IMR-90 (cell line): ENCODE results near the gene NTN4. TPM values are rescaled to one million over a fixed set of nuclear protein-coding genes. Genes with fewer than 3 reads are reported as not detected.

ENCODE experiments used
- ATAC-seq: fragments of 200-7000 bp; cut with Tn5 transposase; 2 replicates; pipeline ENCODE4 v1.9.1; 2020; ENCODE audit warnings: low read depth, mild to moderate bottlenecking, moderate library complexity
- BruUV-seq: library from RNA; stranded (reverse); fragments of 400-500 nt; replicated peaks from 2 replicates; lab custom pipeline; 2021; lab: Mats Ljungman, UMichigan
- CTCF ChIA-PET: fragments of 300-600 bp; formaldehyde crosslinking; extraction: SDS; loops from one replicate; lab custom pipeline; 2021; ENCODE audit warnings: antibody characterized with exemption; lab: Yijun Ruan, JAX
- POLR2A ChIA-PET: fragments of 300-600 bp; sonication (Branson Sonifier 250); formaldehyde crosslinking; loops from one replicate; lab custom pipeline; 2022; ENCODE audit warnings: antibody characterized with exemption; ENCODE audit not compliant: unreplicated experiment; lab: Charles Lee
- DNase-seq: peaks from one replicate; pipeline ENCODE4 v3.0.0; 2013
- H2AFZ ChIP-seq: replicated peaks from 2 replicates; pipeline ENCODE3; 2013; ENCODE audit warnings: low read length, mild to moderate bottlenecking; ENCODE audit not compliant: poor library complexity
- H2AK5ac ChIP-seq: 2 replicates; pipeline ENCODE4 v1.6.1; 2013; ENCODE audit warnings: low read depth, low read length, inconsistent platforms
- H2AK9ac ChIP-seq: replicated peaks from 2 replicates; pipeline ENCODE3; 2013; ENCODE audit warnings: mild to moderate bottlenecking, low read depth, low read length, moderate library complexity; ENCODE audit not compliant: poor library complexity
- H2BK120ac ChIP-seq: 2 replicates; pipeline ENCODE4 v1.6.1; 2013; ENCODE audit warnings: low read depth, low read length, inconsistent platforms
- H2BK15ac ChIP-seq: 3 replicates; pipeline ENCODE4 v1.6.1; 2013; ENCODE audit warnings: low read depth, low read length, inconsistent platforms
- H2BK20ac ChIP-seq: 2 replicates; pipeline ENCODE4 v1.6.1; 2013; ENCODE audit warnings: low read depth, mild to moderate bottlenecking, inconsistent platforms, low read length, moderate library complexity
- H2BK5ac ChIP-seq: 2 replicates; pipeline ENCODE4 v1.6.1; 2013; ENCODE audit warnings: mild to moderate bottlenecking, low read depth, low read length, inconsistent platforms; ENCODE audit not compliant: poor library complexity, severe bottlenecking
- H3K14ac ChIP-seq: replicated peaks from 2 replicates; pipeline ENCODE4 v1.6.1; 2013; ENCODE audit warnings: low read depth, low read length, inconsistent platforms
- H3K18ac ChIP-seq: 2 replicates; pipeline ENCODE4 v1.6.1; 2013; ENCODE audit warnings: low read depth, low read length, control low read depth
- H3K23ac ChIP-seq: 2 replicates; pipeline ENCODE4 v1.6.1; 2013; ENCODE audit warnings: low read depth, low read length, inconsistent platforms
- H3K27ac ChIP-seq: 2 replicates; pipeline ENCODE4 v1.5.1; 2013; ENCODE audit warnings: mild to moderate bottlenecking, control low read depth, low read length; ENCODE audit not compliant: insufficient read depth
- H3K27me3 ChIP-seq: 2 replicates; pipeline ENCODE4 v1.6.1; 2013; ENCODE audit warnings: low read length; ENCODE audit not compliant: control insufficient read depth, insufficient read depth
- H3K36me3 ChIP-seq: 2 replicates; pipeline ENCODE4 v1.6.1; 2013; ENCODE audit warnings: low read length, mixed read lengths; ENCODE audit not compliant: control insufficient read depth, insufficient read depth
- H3K4ac ChIP-seq: 2 replicates; pipeline ENCODE4 v1.6.1; 2013; ENCODE audit warnings: low read depth, low read length, inconsistent platforms
- H3K4me1 ChIP-seq: 2 replicates; pipeline ENCODE4 v1.6.1; 2013; ENCODE audit warnings: low read length, mixed read lengths; ENCODE audit not compliant: control insufficient read depth, insufficient read depth
- H3K4me2 ChIP-seq: 2 replicates; pipeline ENCODE4 v1.6.1; 2013; ENCODE audit warnings: low read depth, mild to moderate bottlenecking, control low read depth, low read length, moderate library complexity
- H3K4me3 ChIP-seq: 2 replicates; pipeline ENCODE4 v1.5.1; 2013; ENCODE audit warnings: low read depth, mild to moderate bottlenecking, control low read depth, low read length, moderate library complexity; ENCODE audit not compliant: insufficient read depth
- H3K56ac ChIP-seq: 2 replicates; pipeline ENCODE4 v1.6.1; 2013; ENCODE audit warnings: low read length, inconsistent platforms; ENCODE audit not compliant: insufficient read depth; ENCODE audit errors: extremely low read depth
- H3K79me1 ChIP-seq, 2 experiments: 2 replicates each; pipeline ENCODE4 v1.6.1; 2013; ENCODE audit warnings: low read length in 2 of 2, inconsistent platforms in 1 of 2, low read depth in 1 of 2
- H3K9ac ChIP-seq: 2 replicates; pipeline ENCODE4 v1.6.1; 2013; ENCODE audit warnings: low read depth, low read length, control low read depth
- H3K9me1 ChIP-seq: 2 replicates; pipeline ENCODE4 v1.6.1; 2013; ENCODE audit warnings: low read length, inconsistent platforms; ENCODE audit not compliant: insufficient read depth
- H3K9me3 ChIP-seq: 2 replicates; pipeline ENCODE4 v1.6.1; 2013; ENCODE audit warnings: low read length; ENCODE audit not compliant: control insufficient read depth, insufficient read depth
- H4K20me1 ChIP-seq: 2 replicates; pipeline ENCODE4 v1.6.1; 2013; ENCODE audit warnings: low read length, inconsistent platforms; ENCODE audit not compliant: insufficient read depth
- H4K5ac ChIP-seq: 2 replicates; pipeline ENCODE4 v1.6.1; 2013; ENCODE audit warnings: mild to moderate bottlenecking, low read depth, low read length, control low read depth
- H4K8ac ChIP-seq, 2 experiments: 2 replicates each; pipeline ENCODE4 v1.6.1; 2013; ENCODE audit warnings: low read depth in 2 of 2, low read length in 2 of 2, control low read depth in 1 of 2, inconsistent platforms in 1 of 2
- H4K91ac ChIP-seq: 2 replicates; pipeline ENCODE4 v1.6.1; 2013; ENCODE audit warnings: low read depth, low read length, inconsistent platforms; ENCODE audit not compliant: insufficient read depth
- CEBPB ChIP-seq: IDR thresholded peaks from 2 replicates; pipeline ENCODE4 v1.6.1; 2012; ENCODE audit warnings: low read depth, low read length, improper control_type of control experiment
- CHD1 ChIP-seq: IDR thresholded peaks from 2 replicates; pipeline ENCODE4 v1.6.1; 2012; ENCODE audit warnings: low read depth, low read length, improper control_type of control experiment
- FOS ChIP-seq: fragments of 150-350 bp; IDR thresholded peaks from 2 replicates; pipeline ENCODE4 v1.6.1; 2016; ENCODE audit warnings: low read depth, low read length
- MAFK ChIP-seq: IDR thresholded peaks from 2 replicates; pipeline ENCODE4 v1.6.1; 2012; ENCODE audit warnings: low read depth, low read length, improper control_type of control experiment
- NFE2L2 ChIP-seq: fragments of 150-350 bp; IDR thresholded peaks from 2 replicates; pipeline ENCODE4 v1.6.1; 2016; ENCODE audit warnings: low read depth, mild to moderate bottlenecking, low read length
- POLR2A ChIP-seq: IDR thresholded peaks from 2 replicates; pipeline ENCODE4 v1.6.1; 2012; ENCODE audit warnings: mild to moderate bottlenecking, low read depth, low read length
- RAD21 ChIP-seq: IDR thresholded peaks from 2 replicates; pipeline ENCODE4 v1.6.1; 2012; ENCODE audit warnings: low read length, improper control_type of control experiment
- RCOR1 ChIP-seq: IDR thresholded peaks from 2 replicates; pipeline ENCODE4 v1.6.1; 2012; ENCODE audit warnings: mild to moderate bottlenecking, low read length, improper control_type of control experiment; ENCODE audit not compliant: insufficient replicate concordance
- RFX5 ChIP-seq: IDR thresholded peaks from 2 replicates; pipeline ENCODE4 v1.8.0; 2012; ENCODE audit warnings: low read depth, mild to moderate bottlenecking, low read length, moderate library complexity
- SMC3 ChIP-seq: fragments of 150-350 bp; IDR thresholded peaks from 2 replicates; pipeline ENCODE4 v1.6.1; 2016; ENCODE audit warnings: low read depth, mild to moderate bottlenecking, antibody characterized with exemption, low read length, moderate library complexity
- WGBS, 2 experiments: methylation state at CpG; one replicate each; pipeline versions ENCODE4 v1.1.5 to v1.1.7; 2013; ENCODE audit warnings: missing lambda C conversion rate in 2 of 2; ENCODE audit not compliant: insufficient read length in 1 of 2; ENCODE audit errors: extremely low coverage in 2 of 2; 5-methylcytosine and 5-hydroxymethylcytosine counted together
- dilution Hi-C: fragments of 300-500 bp; cut with HindIII; formaldehyde crosslinking; loops from one replicate; pipeline ENCODE4 v1.14.3; 2018; ENCODE audit warnings: low sequenced_read_pairs; ENCODE audit not compliant: unreplicated experiment
- in situ Hi-C: fragments of 300-500 bp; cut with MboI; formaldehyde crosslinking; loops from 3 replicates; pipeline ENCODE4 v1.14.3; 2019; ENCODE audit warnings: low sequenced_read_pairs, inconsistent platforms, mixed read lengths
- intact Hi-C: fragments of 100-400 bp; cut with micrococcal nuclease; formaldehyde crosslinking; loops from 2 replicates; pipeline ENCODE4 v1.10.0; 2022
- polyA plus RNA-seq, 3 experiments: library from polyadenylated mRNA; depleted of rRNA; stranded (reverse); fragments of >200 nt; gene quantifications; 2 replicates each; pipeline ENCODE4 v1.2.3, GENCODE V29; 2012; ENCODE audit warnings: low replicate concordance in 1 of 3
- total RNA-seq: library from RNA; depleted of rRNA; stranded (reverse); fragments of >200 nt; gene quantifications from 2 replicates; pipeline ENCODE4 v1.2.3, GENCODE V29; 2012
- TF ChIP-seq, protein P1 (sequence below): conservative IDR thresholded peaks from 2 replicates; pipeline ENCODE4 v1.5.1; 2012; ENCODE audit warnings: mild to moderate bottlenecking, low read depth, low read length, improper control_type of control experiment
- TF ChIP-seq, protein P2 (sequence below): fragments of 150-350 bp; IDR thresholded peaks from 2 replicates; pipeline ENCODE4 v1.6.1; 2017; ENCODE audit warnings: mild to moderate bottlenecking, antibody characterized with exemption, low read length, low read depth
- TF ChIP-seq, protein P3 (sequence below): fragments of 150-350 bp; IDR thresholded peaks from 2 replicates; pipeline ENCODE4 v1.6.1; 2016; ENCODE audit warnings: low read depth, mild to moderate bottlenecking, low read length, moderate library complexity, borderline replicate concordance

NTN4 gene
- total and polyA plus RNA-seq, 2 of the 4 experiments (the other 2 are of a cell fraction): 54.6 to 56.6 TPM

DNA sequence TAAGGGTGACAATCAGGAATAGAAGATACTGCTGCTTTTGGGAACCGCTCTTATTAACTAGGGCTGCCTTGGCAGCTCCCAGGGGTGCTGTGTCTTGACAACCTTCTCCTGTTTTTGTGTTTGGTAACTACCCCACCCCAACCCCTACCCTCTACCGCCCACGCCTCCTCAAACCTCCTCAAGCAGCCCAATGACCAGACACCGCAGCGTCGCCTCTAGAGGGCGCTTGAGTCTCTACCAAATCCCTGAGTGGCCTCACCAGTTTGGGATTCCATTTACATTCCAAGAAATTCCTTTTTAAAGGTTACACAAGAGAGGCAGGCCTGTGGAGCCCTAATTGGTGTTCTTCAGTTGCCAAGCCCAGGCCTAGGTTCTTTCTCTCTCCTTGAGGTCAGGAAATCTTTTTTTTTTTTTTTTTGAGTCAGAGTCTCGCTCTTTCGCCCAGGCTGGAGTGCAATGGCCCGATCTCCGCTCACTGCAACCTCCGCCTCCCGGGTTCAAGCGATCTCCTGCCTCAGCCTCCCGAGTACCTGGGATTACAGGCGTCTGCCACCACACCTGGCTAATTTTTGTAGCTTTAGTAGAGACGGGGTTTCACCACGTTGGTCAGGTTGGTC lies 166.9 kb downstream of the NTN4 start (continued):
- peak; percentile 56 for TF ChIP-seq SMC3

DNA sequence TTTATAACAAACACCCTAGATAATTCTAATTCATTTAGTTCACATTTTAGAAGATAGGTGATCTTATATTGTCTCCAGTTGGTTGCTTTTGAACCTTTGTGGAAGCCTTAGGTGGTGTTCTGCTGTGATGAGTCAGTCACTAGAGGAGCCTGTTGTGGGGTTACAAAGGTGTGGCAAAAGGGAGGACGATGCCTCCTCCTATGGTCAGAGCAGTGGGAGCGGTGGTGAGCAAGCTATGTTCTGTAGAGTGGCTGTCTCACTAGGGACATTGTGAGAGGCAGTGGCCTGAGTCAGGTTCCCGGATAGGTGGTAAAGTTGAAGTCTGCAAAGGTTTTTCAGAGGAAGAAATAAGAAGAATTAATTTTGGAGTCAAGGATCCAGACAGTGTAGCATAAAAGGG lies 167.7 kb downstream of the NTN4 start:
- no peak overlapping the region for H3K14ac ChIP-seq
- peak overlapping the region; percentile 72 for H4K91ac ChIP-seq
- H3K9me1 ChIP-seq: no peaks in the 10 kb centered on the region; the same call in 1 of the 2 replicates
- H3K79me1 ChIP-seq: no peaks in the 10 kb centered on the region
- H3K9me3 ChIP-seq: no peaks in the 10 kb centered on the region
- peak overlapping the region; percentile 90 for H2BK120ac ChIP-seq
- H3K27ac ChIP-seq: no peak overlapping the region
- H4K5ac ChIP-seq: peak overlapping the region; percentile 72; the same call in 1 of the 2 replicates
- DNase-seq (no peak), ATAC-seq (no peak)
- peaks cover 3% of the 10 kb centered on the region for H3K4me1 ChIP-seq
- no peaks in the 10 kb centered on the region for H4K20me1 ChIP-seq
- H2BK15ac ChIP-seq: 0 out of 3 replicates have a peak overlapping the region, but pooled peaks have one; percentile 4
- no peak overlapping the region for H3K4me2 ChIP-seq
- H2AK9ac ChIP-seq: no peak overlapping the region
- ChIA-PET CTCF (no interaction called here), POLR2A (no interaction called here)
- in situ Hi-C loops: loop anchor here (25.0 kb wide), 1 partner anchor 589 kb away; no protein-coding TSS in a partner anchor
- H2AK5ac ChIP-seq: peak overlapping the region; percentile 25; the same call in 1 of the 2 replicates
- no peak overlapping the region for H2AFZ ChIP-seq
- H3K9ac ChIP-seq: no peak overlapping the region
- no peak overlapping the region for H2BK5ac ChIP-seq
- intact Hi-C loops: loop anchor here (1.0 to 5.0 kb wide), 3 partner anchors 41 to 192 kb away; no protein-coding TSS in a partner anchor
- H3K18ac ChIP-seq: no peak overlapping the region
- H4K8ac ChIP-seq: peak overlapping the region in 1 of 2 experiments; percentile 17; a peak in 1 of 4 replicates
- H3K4ac ChIP-seq: peak overlapping the region; percentile 85
- no TSS peak for BruUV-seq
- H3K36me3 ChIP-seq: no peaks in the 10 kb centered on the region
- H3K23ac ChIP-seq: no peak overlapping the region
- no peak overlapping the region for H3K4me3 ChIP-seq
- WGBS, 2 experiments: 92% methylated on average over 2 of the region's 3 CpGs; no CpG with 5 or more reads in 1 of the 2 experiments
- H2BK20ac ChIP-seq: peak overlapping the region; percentile 77
- no peak overlapping the region for H3K56ac ChIP-seq
- H3K27me3 ChIP-seq: no peaks in the 10 kb centered on the region
- dilution Hi-C loops: no loop called here
- TF ChIP-seq RFX5 (no peak), CHD1 (no peak), FOS (no peak), NFE2L2 (no peak), MAFK (no peak), SMC3 (no peak), RCOR1 (no peak), RAD21 (no peak), POLR2A (no peak), CEBPB (no peak)
- TF ChIP-seq, protein P1, sequence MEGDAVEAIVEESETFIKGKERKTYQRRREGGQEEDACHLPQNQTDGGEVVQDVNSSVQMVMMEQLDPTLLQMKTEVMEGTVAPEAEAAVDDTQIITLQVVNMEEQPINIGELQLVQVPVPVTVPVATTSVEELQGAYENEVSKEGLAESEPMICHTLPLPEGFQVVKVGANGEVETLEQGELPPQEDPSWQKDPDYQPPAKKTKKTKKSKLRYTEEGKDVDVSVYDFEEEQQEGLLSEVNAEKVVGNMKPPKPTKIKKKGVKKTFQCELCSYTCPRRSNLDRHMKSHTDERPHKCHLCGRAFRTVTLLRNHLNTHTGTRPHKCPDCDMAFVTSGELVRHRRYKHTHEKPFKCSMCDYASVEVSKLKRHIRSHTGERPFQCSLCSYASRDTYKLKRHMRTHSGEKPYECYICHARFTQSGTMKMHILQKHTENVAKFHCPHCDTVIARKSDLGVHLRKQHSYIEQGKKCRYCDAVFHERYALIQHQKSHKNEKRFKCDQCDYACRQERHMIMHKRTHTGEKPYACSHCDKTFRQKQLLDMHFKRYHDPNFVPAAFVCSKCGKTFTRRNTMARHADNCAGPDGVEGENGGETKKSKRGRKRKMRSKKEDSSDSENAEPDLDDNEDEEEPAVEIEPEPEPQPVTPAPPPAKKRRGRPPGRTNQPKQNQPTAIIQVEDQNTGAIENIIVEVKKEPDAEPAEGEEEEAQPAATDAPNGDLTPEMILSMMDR: no peak
- TF ChIP-seq, protein P2, sequence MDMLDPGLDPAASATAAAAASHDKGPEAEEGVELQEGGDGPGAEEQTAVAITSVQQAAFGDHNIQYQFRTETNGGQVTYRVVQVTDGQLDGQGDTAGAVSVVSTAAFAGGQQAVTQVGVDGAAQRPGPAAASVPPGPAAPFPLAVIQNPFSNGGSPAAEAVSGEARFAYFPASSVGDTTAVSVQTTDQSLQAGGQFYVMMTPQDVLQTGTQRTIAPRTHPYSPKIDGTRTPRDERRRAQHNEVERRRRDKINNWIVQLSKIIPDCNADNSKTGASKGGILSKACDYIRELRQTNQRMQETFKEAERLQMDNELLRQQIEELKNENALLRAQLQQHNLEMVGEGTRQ: no peak
- TF ChIP-seq, protein P3, sequence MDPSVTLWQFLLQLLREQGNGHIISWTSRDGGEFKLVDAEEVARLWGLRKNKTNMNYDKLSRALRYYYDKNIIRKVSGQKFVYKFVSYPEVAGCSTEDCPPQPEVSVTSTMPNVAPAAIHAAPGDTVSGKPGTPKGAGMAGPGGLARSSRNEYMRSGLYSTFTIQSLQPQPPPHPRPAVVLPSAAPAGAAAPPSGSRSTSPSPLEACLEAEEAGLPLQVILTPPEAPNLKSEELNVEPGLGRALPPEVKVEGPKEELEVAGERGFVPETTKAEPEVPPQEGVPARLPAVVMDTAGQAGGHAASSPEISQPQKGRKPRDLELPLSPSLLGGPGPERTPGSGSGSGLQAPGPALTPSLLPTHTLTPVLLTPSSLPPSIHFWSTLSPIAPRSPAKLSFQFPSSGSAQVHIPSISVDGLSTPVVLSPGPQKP: no peak
